ENCODE results near the gene CNTLN.

GRCh38 chr9:17403539-17403938, 268.7 kb downstream of the CNTLN start:
- TF ChIP-seq REST (IDR thresholded peaks at IDR 0.05; ENCODE audit: low read depth), result no peak
- TF ChIP-seq CTCF (IDR thresholded peaks at IDR 0.05 in 2 of 3, conservative IDR thresholded peaks at IDR 0.05 in 1 of 3; ENCODE audit: borderline replicate concordance in 1 of 3, insufficient read depth in 1 of 3, low read depth in 2 of 3, low read length in 2 of 3), result no peak
- no peak for TF ChIP-seq POLR2AphosphoS5 (IDR thresholded peaks at IDR 0.05; ENCODE audit: low read depth, low read length)
- no peak for TF ChIP-seq POLR2A (IDR thresholded peaks at IDR 0.05; ENCODE audit: borderline replicate concordance, extremely low read depth, insufficient read depth, insufficient read length)
- TF ChIP-seq JUND (IDR thresholded peaks at IDR 0.05), result no peak
- TF ChIP-seq SP1 (IDR thresholded peaks at IDR 0.05; ENCODE audit: low read depth), result no peak
- no peak for TF ChIP-seq EGR1 (IDR thresholded peaks at IDR 0.05; ENCODE audit: low read depth)
- TF ChIP-seq, protein P1, sequence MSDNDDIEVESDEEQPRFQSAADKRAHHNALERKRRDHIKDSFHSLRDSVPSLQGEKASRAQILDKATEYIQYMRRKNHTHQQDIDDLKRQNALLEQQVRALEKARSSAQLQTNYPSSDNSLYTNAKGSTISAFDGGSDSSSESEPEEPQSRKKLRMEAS (IDR thresholded peaks at IDR 0.05), result no peak
- TF ChIP-seq, protein P2, sequence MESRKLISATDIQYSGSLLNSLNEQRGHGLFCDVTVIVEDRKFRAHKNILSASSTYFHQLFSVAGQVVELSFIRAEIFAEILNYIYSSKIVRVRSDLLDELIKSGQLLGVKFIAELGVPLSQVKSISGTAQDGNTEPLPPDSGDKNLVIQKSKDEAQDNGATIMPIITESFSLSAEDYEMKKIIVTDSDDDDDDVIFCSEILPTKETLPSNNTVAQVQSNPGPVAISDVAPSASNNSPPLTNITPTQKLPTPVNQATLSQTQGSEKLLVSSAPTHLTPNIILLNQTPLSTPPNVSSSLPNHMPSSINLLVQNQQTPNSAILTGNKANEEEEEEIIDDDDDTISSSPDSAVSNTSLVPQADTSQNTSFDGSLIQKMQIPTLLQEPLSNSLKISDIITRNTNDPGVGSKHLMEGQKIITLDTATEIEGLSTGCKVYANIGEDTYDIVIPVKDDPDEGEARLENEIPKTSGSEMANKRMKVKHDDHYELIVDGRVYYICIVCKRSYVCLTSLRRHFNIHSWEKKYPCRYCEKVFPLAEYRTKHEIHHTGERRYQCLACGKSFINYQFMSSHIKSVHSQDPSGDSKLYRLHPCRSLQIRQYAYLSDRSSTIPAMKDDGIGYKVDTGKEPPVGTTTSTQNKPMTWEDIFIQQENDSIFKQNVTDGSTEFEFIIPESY (IDR thresholded peaks at IDR 0.05; ENCODE audit: extremely low read depth, insufficient replicate concordance, low read length), result no peak
- no peak for TF ChIP-seq SIN3A (IDR thresholded peaks at IDR 0.05; ENCODE audit: low read depth)
- no peak for TF ChIP-seq FOSL1 (IDR thresholded peaks at IDR 0.05; ENCODE audit: low read depth)

Data from HCT116 (cell line).